GM19372 (cell line): ENCODE data around the gene TOP3A.
"Not testable (repeated sequence)": the region's sequence is repeated elsewhere in the genome, so short reads cannot be mapped to it uniquely, and the experiment has no call there.

Source experiments
- ATAC-seq: cut with Tn5 transposase; IDR thresholded peaks from one replicate; pipeline ENCODE4 v1.9.1; 2021; ENCODE audit warnings: mild to moderate bottlenecking, low read depth, moderate library complexity; ENCODE audit not compliant: unreplicated experiment

Gene TOP3A

DNA sequence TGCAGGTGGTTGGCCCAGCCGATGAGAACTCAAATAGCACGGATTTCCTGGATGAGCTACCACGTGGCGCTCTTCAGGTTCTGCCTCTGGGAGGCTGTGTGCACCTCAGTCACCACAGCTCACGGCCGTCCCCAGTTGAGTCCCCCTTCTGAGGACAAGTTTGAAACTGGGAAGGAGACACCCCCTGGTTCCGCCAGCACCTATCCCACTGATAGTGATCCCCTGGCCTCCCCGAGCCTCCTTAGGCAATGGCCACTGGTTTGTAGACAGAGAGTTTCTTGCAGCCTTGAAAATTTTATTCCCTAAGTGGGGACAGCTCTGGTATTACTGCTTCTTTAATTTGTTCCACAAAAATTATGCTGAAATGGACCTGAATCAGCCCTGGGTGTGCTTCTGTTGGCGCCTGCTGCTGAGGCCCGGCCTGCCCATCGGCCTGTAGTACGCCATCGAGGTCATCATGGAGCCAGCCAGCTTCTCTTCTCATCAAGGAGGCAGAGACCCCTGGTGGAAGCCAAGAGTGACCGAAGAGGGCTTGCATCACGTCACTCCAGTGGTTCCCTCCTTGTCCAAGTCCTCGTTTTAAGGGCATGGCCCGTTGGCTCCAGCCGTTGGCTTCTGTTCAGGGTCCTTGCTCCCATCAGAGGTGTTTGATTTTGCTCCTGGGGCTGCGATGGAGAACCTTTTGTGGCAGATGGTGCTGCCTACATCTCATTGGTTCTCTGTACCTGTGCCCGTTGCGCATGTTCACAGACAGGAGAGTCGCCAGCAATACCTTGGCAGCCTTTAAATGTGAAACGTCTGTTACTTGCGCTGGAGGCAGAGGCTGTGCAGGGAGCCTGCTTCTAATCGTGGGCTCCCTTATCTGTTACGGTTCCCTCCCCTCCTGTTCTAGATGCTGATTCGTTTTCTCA is 9.6 kb upstream of the TOP3A start:
- no peak for ATAC-seq

DNA sequence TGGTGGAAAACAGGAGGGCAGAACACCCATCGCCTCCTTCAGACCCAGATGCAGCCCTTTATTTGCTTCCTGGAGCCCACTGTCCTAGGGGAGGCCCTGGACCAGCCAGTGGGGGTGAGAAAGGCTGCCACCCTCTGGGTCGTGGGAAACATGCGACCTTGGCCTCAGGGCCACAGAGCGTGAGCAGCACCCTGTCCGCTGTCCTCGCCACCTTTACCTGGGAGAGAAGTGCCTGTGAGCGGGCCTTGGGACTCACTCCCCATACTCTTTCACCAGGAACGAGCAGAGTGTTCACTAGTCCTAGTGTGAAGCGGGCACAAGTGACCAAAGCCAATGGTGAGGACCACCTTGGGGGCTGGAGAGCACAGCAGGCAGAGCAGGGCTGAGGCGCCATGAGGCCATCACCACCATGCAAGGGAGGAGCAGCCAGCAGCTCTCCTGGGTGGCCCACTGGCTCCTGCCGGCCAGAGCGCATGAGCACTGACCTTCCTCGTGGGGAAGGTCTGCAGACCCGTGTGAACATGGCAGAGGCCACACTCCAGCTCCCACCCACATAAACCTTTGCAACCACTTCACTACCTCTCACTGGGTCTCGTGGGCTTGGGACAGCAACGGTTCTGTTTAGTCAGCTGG is 8.8 kb upstream of the TOP3A start:
- ATAC-seq = no peak

DNA sequence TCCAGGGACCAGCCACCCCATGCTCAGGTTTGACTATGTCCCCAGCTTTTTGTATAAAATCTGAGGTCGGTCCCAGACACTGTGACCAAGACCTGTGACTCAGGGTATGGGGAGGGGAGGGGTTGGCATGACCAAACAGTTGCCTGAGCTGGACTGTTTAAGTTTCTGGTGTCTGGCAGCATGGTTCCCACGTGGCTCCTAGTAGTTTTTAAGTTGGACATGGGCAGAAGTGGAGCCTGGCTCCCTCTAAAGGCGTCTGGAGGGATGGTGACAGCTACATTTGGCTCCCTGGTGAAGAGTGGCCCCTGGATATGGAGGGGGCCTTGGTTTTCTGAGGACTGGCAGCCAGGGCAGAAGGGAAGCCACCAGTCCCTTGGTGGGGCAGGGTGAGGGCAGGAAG is 8.2 kb upstream of the TOP3A start:
- no peak for ATAC-seq

DNA sequence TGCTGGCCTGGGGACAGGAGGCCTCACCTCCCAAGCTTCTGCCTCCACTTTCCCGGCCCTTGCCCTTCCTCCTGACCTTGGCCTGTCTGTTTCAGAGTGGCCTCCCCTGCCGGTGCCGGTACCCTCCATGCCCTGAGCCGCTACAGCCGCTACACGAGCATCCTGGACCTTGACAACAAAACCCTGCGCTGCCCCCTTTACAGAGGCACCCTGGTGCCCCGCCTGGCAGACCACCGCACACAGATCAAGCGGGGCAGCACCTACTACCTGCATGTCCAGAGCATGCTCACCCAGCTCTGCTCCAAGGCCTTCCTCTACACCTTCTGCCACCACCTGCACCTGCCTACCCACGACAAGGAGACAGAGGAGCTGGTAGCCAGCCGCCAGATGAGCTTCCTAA is 7.7 kb upstream of the TOP3A start:
- ATAC-seq = no peak

GRCh38 chr17:18321309-18321708 is 6.5 kb upstream of the TOP3A start:
- ATAC-seq = no peak

DNA sequence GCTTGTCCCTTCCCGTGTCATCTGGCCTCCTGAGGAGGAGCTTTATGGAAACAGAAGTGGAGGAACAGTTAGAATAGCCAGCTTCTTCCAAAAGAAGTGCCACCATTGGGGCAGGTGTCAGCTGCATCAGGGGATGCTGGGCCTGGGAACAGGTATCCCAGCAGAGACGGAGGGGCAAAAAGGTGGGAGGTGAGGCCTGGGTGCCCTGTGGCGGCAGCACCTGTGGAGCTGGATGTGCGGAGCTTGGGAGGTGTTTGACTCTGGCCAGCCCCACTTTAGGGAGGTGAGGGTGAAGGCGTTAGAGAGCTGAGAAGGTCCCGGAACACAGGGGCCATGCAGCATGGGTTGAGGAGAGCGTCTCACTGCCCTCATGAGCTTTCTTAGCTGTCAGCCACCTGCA is 5.5 kb upstream of the TOP3A start:
- ATAC-seq = no peak

- ATAC-seq = no peak
Measured at GRCh38 chr17:18319604-18320256, 4.9 kb upstream of the TOP3A start.

DNA sequence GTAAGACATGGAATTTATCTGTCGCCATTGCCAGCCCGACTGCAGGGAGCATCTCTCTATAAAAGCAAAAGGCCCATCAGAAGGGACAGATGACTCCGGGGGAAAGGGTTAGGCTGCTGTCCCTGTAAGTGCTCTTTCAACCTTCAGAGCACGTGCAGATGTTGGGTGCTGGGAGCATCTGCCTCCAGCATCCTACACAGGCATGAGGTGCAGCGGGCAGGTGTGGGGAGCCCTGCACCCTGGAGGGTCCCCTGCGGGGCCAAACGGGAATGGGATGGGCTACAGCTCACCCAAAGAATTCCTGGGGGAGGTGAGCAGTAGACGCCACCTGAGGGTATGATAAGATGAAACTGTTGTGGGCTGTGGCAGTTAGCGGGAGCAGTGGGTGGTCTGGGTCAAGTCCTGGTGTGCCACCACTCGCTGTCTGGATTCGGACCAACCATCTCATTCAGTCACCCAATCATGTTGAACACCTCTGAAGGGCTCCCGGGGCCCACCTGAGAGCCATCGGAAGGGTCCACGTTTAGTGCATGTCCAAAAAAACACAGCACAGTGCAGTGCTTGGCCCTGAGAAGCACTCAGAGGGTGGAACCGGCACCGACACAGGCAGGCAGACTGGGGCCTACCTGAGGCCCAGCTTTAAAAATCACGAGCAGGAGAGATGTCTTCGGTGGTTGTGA is 4.1 kb upstream of the TOP3A start:
- no peak for ATAC-seq

DNA sequence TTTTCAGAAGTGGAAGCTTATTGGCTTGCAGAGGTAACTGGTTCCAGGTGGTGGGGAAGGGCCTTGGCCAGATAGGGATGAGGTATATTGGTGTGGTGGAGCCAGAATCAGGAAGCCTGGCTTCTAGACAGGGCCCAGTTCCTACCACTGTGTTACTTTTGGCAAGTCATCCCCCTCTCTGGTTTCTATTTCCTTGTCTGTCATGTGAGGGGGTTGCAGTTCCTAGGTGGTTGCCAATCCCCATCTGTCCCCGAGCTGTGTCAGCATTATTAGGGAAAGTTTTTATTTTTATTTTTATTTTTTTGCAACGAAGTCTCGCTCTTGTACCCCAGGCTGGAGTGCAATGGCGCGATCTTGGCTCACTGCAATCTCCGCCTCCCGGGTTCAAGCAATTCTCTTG is 3.3 kb upstream of the TOP3A start:
- ATAC-seq = no peak

DNA sequence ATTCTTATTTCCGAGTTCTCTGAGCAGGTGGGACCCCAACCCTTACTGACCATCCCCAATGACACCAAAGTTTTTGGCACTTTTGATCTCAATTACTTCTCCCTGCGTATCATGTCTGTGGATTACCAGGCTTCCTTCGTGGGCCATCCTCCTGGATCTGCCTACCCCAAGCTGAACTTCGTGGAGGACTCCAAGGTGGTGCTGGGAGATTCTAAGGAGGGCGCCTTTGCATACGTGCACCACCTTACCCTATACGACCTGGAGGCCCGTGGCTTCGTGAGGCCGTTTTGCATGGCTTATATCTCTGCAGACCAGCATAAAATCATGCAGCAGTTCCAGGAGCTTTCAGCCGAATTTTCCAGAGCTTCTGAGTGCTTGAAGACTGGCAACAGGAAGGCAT is 1.2 kb upstream of the TOP3A start:
- no peak for ATAC-seq

GRCh38 chr17:18315562-18315922 is 748 bp upstream of the TOP3A start:
- no peak for ATAC-seq

DNA sequence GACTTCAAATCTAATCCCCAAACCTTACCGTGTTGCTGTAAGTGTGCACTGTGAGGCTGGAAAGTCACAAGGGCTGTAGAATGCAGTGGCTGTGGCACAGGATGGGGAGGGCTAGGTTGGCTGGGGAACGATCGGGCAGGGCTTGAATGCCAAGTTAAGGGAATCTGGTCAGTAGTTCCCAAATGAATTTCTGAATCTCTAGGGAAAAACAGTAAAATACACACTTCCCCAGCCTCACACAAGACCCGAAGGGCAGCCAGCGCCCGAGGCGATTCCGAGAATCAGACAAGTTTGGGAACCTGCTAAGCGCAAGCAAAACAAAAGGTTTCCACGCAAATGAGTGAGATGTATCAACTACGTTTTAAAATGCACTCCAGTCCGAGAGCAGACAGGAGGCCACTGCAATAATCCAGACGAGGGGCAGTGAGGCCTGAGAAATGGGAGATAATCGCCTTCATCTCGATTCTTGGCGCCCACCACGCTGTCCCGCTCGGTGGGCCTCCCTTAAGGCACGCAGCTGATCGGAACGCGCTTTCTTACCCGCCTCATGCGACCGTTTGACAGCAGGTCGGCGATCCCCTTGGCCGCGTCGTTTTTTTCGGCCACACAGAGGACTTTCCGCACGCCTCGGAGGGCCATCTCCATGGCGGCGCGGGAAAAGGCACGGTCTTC is 599 bp downstream of the TOP3A start:
- peak; percentile 6 for ATAC-seq

- ATAC-seq = no peak
Measured at GRCh38 chr17:18309202-18309601, 5.6 kb downstream of the TOP3A start.

GRCh38 chr17:18303206-18303605 is 11.6 kb downstream of the TOP3A start:
- ATAC-seq = not testable (repeated sequence)

- ATAC-seq = no peak
Measured at GRCh38 chr17:18300725-18301480, 13.9 kb downstream of the TOP3A start.

- ATAC-seq = not testable (repeated sequence)
Measured at GRCh38 chr17:18298061-18298460, 16.7 kb downstream of the TOP3A start.

- ATAC-seq = no peak
Measured at GRCh38 chr17:18291718-18292540, 22.9 kb downstream of the TOP3A start.

- no peak for ATAC-seq
Measured at GRCh38 chr17:18285296-18285695, 29.5 kb downstream of the TOP3A start.

- ATAC-seq = no peak
Measured at GRCh38 chr17:18281788-18282187, 33.0 kb downstream of the TOP3A start.
